LNCaP clone FGC (cell line): ENCODE measurements around the gene TMEM9.
A peak's percentile ranks its signal among the peaks of the same experiment; 100 is the strongest.

ENCODE experiments used
- DNase-seq: peaks from one replicate; pipeline ENCODE4 v3.0.0-alpha.2; 2011; ENCODE audit warnings: low read depth
- H3K4me3 ChIP-seq: 2 replicates; pipeline ENCODE4 v1.5.1; 2011; ENCODE audit warnings: mild to moderate bottlenecking, low read depth, low read length, control low read depth
- CTCF ChIP-seq: IDR thresholded peaks from 2 replicates; pipeline ENCODE4 v1.5.1; 2012; ENCODE audit warnings: mild to moderate bottlenecking; ENCODE audit not compliant: control insufficient read depth, insufficient read depth; ENCODE audit errors: extremely low read depth

TMEM9 gene

GRCh38 chr1:201154389-201155165, at the start of gene TMEM9:
Gene TMEM9 (minus strand): TSS chr1:201154474. CDS start chr1:201153923, 551 bp downstream.
- DNase-seq: peak; percentile 81
- TF ChIP-seq CTCF: no peak
- H3K4me3 ChIP-seq: peak within 1 kb of the TSS; percentile 76

- no peak for TF ChIP-seq CTCF
- no peak for DNase-seq
- no peak overlapping the region for H3K4me3 ChIP-seq
Measured at GRCh38 chr1:201198598-201198997, 44.3 kb upstream of the TMEM9 start.

GRCh38 chr1:201194046-201194445, 39.8 kb upstream of the TMEM9 start:
- no peak for DNase-seq
- no peak overlapping the region for H3K4me3 ChIP-seq
- TF ChIP-seq CTCF: no peak

GRCh38 chr1:201192261-201192788, 38.1 kb upstream of the TMEM9 start:
- no peak overlapping the region for H3K4me3 ChIP-seq
- DNase-seq: no peak
- TF ChIP-seq CTCF: no peak

- H3K4me3 ChIP-seq: no peak overlapping the region
- TF ChIP-seq CTCF: no peak
- no peak for DNase-seq
Measured at GRCh38 chr1:201191653-201192260, 37.5 kb upstream of the TMEM9 start.

- no peak for TF ChIP-seq CTCF
- DNase-seq: no peak
Measured at GRCh38 chr1:201190624-201191051, 36.4 kb upstream of the TMEM9 start, which contains the start of gene IGFN1. Gene IGFN1 (plus strand): TSS chr1:201190824. CDS start chr1:201193294, 2,470 bp downstream.

More at GRCh38 chr1:201190624-201191051, 36.4 kb upstream of the TMEM9 start, which contains the start of gene IGFN1:
- H3K4me3 ChIP-seq: no peak within 1 kb of the TSS
